Activated T-cell treated with anti-CD3 and anti-CD28 coated beads, Interleukin-2, amount 50 U/mL, for 4 hours (primary cell): ENCODE measurements around the gene UBXN10. TPM values are rescaled to one million over a fixed set of nuclear protein-coding genes. Genes with fewer than 3 reads are reported as not detected.

Experiments used
- ATAC-seq, 2 donors: fragments of 200-7000 bp; cut with Tn5 transposase; one replicate each; pipeline ENCODE4 v1.10.0; 2021
- DNase-seq: peaks from one replicate; pipeline ENCODE4 v3.0.0-alpha.2; 2020
- H3K27me3 Mint-ChIP-seq: one replicate; pipeline ENCODE4 v1.8.0; 2021; ENCODE audit warnings: low read depth, mixed read lengths
- H3K36me3 Mint-ChIP-seq: one replicate; pipeline ENCODE4 v1.8.0; 2022; ENCODE audit warnings: mixed read lengths; ENCODE audit not compliant: insufficient read depth
- H3K4me1 Mint-ChIP-seq: one replicate; pipeline ENCODE4 v1.8.0; 2021; ENCODE audit warnings: low read depth, mixed read lengths
- H3K4me3 Mint-ChIP-seq: one replicate; pipeline ENCODE4 v1.8.0; 2021; ENCODE audit warnings: mild to moderate bottlenecking, moderate library complexity, mixed read lengths
- H3K9me3 Mint-ChIP-seq: one replicate; pipeline ENCODE4 v1.8.0; 2021; ENCODE audit warnings: mixed read lengths
- total RNA-seq, 3 donors: library from RNA; stranded (reverse); gene quantifications; one replicate each; pipeline ENCODE4 v1.2.1, GENCODE V29; 2021

The UBXN10 gene
- total RNA-seq, 3 donors from 2014 or later = 0.18 to 0.50 (median 0.33) TPM

DNA sequence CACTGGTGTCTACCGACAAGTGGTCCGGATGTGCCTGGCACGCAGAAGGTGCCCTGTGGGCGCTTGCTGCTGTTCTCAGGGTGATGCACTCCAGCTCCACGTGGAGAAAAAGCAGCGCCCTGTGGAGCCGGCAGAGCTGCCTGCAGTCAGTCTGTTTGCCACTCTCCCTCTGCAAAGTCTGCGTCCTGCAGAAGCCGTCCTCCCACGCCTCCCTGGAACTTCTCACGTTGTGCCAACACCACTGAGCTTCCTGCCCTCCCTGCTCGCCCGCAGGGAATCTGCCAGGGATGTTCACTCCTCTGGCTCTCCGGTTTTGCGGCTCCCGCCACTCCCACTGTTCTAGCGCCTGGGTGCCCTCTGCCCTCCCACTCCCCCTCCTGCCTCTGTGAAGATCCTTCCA, 19.8 kb upstream of the UBXN10 start:
- DNase-seq = no peak
- no peak for ATAC-seq
- Mint-ChIP-seq H3K27me3 (no peaks in the 10 kb centered on the region), H3K4me1 (no peaks in the 10 kb centered on the region), H3K36me3 (peaks cover 4% of the 10 kb centered on the region), H3K9me3 (peaks cover 25% of the 10 kb centered on the region), H3K4me3 (no peak overlapping the region)

DNA sequence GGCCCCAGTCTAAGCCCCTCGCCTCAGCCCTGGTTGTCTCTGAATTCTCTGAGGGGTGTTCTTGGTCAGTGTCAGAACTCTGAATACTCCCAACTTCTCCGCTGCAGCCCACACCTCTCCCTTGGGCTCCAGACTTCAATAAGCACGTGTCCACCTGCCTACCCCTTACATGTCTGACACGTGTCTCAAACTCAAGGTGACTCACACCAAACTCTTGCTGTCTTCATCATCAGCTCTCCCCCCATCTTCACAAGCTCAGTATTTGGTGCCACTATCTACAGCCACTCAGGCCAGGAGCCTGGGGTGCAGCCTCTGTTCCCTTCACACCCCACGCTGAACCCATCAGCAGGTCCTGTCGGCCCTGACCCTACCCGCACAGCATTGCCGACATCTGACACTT, 18.8 kb upstream of the UBXN10 start:
- no peak overlapping the region for H3K4me3 Mint-ChIP-seq
- DNase-seq (no peak), ATAC-seq (no peak)
- peaks cover 4% of the 10 kb centered on the region for H3K36me3 Mint-ChIP-seq
- peaks cover 17% of the 10 kb centered on the region for H3K9me3 Mint-ChIP-seq
- no peaks in the 10 kb centered on the region for H3K27me3 Mint-ChIP-seq
- H3K4me1 Mint-ChIP-seq = peaks cover 6% of the 10 kb centered on the region

- ATAC-seq (no peak), DNase-seq (no peak)
- H3K4me1 Mint-ChIP-seq = peaks cover 10% of the 10 kb centered on the region
Measured at GRCh38 chr1:20168564-20169491, 17.1 kb upstream of the UBXN10 start.

DNA sequence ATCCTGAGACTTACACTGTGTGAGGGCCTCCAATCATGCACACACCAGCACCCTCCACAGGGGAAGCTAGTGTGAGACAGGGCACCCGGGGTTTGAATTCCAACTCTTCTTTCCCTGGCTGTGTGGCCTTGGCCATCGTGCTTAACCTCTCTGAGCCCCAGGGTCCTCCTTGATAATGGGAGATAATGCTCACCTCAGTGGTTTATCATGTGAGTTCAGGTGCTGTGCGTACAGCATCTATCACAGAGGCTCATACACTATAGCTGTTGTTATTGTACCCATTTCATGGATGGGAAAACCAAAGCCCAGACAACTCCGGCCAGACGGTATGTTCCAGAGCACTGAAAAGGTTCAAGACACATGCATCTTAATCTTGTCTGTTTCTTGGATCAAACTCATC, 16.0 kb upstream of the UBXN10 start:
- H3K4me3 Mint-ChIP-seq = no peak overlapping the region
- H3K36me3 Mint-ChIP-seq = peaks cover 4% of the 10 kb centered on the region
- DNase-seq = no peak
- H3K4me1 Mint-ChIP-seq = peaks cover 14% of the 10 kb centered on the region
- H3K27me3 Mint-ChIP-seq = no peaks in the 10 kb centered on the region
- ATAC-seq = no peak
- H3K9me3 Mint-ChIP-seq = peaks cover 5% of the 10 kb centered on the region

More at GRCh38 chr1:20168564-20169491, 17.1 kb upstream of the UBXN10 start:
- no peaks in the 10 kb centered on the region for H3K27me3 Mint-ChIP-seq
- H3K4me3 Mint-ChIP-seq = no peak overlapping the region
- H3K36me3 Mint-ChIP-seq = peaks cover 4% of the 10 kb centered on the region
- peaks cover 10% of the 10 kb centered on the region for H3K9me3 Mint-ChIP-seq

GRCh38 chr1:20172033-20172590, 13.8 kb upstream of the UBXN10 start:
- ATAC-seq = no peak
- Mint-ChIP-seq H3K9me3 (no peaks in the 10 kb centered on the region), H3K36me3 (no peaks in the 10 kb centered on the region), H3K27me3 (no peaks in the 10 kb centered on the region), H3K4me1 (peaks cover 19% of the 10 kb centered on the region), H3K4me3 (no peak overlapping the region)
- DNase-seq = no peak

GRCh38 chr1:20174937-20175666, 10.8 kb upstream of the UBXN10 start:
- peaks cover 19% of the 10 kb centered on the region for H3K4me1 Mint-ChIP-seq
- H3K9me3 Mint-ChIP-seq = peaks cover 4% of the 10 kb centered on the region
- H3K36me3 Mint-ChIP-seq = no peaks in the 10 kb centered on the region
- DNase-seq = no peak
- ATAC-seq = peak in 1 of 2 donors; percentile 44
- H3K27me3 Mint-ChIP-seq = no peaks in the 10 kb centered on the region
- no peak overlapping the region for H3K4me3 Mint-ChIP-seq

- ATAC-seq (no peak), DNase-seq (no peak)
- Mint-ChIP-seq H3K36me3 (no peaks in the 10 kb centered on the region), H3K9me3 (peaks cover 5% of the 10 kb centered on the region), H3K27me3 (peaks cover 3% of the 10 kb centered on the region), H3K4me3 (no peak overlapping the region), H3K4me1 (peaks cover 13% of the 10 kb centered on the region)
Measured at GRCh38 chr1:20178634-20179370, 7.1 kb upstream of the UBXN10 start.

DNA sequence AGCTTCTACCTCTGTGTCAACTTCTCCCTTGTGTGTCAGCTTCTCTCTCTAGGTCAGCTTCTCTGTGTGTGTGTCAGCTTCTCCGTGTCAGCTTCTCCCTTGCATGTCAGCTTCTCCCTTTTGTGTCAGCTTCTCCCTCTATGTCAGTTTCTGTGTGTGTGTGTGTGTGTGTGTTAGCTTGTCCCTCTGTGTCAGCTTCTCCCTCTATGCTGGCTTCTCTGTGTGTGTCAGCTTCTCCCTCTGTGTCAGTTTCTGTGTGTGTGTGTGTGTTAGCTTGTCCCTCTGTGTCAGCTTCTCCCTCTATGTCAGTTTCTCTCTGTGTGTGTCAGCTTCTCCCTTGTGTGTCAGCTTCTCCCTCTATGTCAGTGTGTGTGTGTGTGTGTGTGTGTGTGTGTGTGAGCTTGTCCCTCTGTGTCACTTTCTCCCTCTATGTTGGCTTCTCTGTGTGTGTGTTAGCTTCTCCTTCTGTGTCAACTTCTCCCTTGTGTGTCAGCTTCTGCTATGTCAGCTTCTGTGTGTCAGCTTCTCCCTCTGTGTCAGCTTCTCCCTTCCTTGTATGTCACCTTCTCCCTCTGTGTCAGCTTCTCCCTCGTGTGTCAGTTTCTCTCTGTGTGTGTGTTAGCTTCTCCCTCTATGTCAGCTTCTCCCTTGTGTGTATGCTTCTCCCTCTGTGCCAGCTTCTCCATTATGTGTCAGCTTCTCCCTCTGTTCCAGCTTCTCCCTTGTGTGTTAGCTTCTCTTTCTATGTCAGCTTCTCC, 6.3 kb upstream of the UBXN10 start:
- Mint-ChIP-seq H3K9me3 (peaks cover 5% of the 10 kb centered on the region), H3K4me1 (peaks cover 19% of the 10 kb centered on the region), H3K36me3 (no peaks in the 10 kb centered on the region), H3K27me3 (peaks cover 5% of the 10 kb centered on the region), H3K4me3 (no peak overlapping the region)
- DNase-seq = no peak
- no peak for ATAC-seq

DNA sequence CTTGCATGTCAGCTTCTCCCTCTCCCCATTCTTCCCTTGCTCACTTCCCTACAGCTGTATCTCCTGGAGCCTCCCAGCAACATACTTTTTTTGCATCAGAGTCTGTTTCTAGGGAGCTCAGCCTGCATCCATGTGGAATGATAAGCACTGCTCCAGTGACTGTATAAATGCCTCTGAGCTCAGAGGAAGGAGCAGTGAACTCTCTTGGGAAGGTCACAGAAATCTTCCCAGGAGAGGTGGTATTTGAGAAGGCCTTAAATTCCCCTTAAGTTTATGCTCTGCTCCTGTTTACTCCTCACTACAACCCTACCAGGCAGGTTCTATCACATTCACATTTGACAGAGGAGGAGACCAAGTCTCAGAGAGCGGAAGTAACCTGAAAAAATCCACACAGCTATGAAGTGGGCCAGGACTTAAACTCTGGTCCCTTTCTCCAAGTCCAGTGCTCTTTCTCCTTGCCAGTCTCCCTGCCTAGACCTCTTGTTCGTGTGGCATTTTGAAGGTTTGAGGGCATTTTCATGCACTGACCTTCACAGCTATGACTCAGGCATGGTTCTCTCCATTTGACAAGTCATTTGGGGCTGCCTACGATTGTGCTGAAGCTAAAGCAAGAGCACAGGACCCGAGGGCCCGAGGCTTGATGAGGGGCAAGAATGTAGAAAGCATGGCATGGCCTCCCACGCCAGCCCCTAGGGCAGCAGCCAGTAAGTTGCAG, 5.6 kb upstream of the UBXN10 start:
- Mint-ChIP-seq H3K27me3 (peaks cover 5% of the 10 kb centered on the region), H3K9me3 (peaks cover 5% of the 10 kb centered on the region), H3K36me3 (no peaks in the 10 kb centered on the region), H3K4me3 (no peak overlapping the region), H3K4me1 (peaks cover 19% of the 10 kb centered on the region)
- ATAC-seq = no peak
- no peak for DNase-seq

DNA sequence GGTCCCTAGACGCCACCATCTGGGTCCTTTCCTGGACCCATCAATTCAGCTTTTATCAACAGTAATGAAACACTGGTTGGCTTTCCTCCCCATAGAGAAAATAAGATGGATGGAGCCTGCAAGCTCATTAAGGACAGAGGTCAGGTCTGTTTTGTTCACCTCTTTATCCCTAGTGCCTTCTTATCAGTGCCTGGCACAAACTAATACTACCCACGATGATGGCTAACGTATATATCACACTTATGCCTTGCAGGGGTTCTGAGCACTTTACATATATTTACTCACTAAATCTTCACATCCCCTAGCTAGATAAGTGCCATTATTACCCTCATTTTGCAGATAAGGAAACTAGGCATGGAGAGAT, 5.1 kb upstream of the UBXN10 start:
- Mint-ChIP-seq H3K27me3 (peaks cover 5% of the 10 kb centered on the region), H3K36me3 (no peaks in the 10 kb centered on the region), H3K9me3 (peaks cover 5% of the 10 kb centered on the region), H3K4me1 (peaks cover 22% of the 10 kb centered on the region), H3K4me3 (no peak overlapping the region)
- DNase-seq = no peak
- ATAC-seq = no peak

DNA sequence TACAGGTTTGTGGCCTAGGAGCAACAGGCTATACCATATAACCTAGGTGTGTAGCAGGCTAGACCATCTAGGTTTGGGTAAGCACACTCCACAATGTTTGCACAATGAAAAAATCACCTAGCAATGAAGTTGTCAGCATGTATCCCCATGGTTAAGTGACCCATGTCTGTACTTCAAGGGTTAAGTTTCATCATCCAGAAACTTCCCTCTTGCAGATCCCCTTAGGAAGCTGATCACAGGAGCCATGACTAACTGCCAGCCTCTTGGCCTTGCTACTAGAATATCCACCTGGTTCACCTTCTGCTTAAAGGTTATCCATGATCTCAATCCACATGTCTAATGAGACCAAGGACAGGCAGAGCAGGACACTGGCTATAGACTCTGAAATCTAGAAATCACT, 3.5 kb upstream of the UBXN10 start:
- Mint-ChIP-seq H3K36me3 (no peaks in the 10 kb centered on the region), H3K9me3 (peaks cover 5% of the 10 kb centered on the region), H3K4me1 (peaks cover 34% of the 10 kb centered on the region), H3K27me3 (peaks cover 5% of the 10 kb centered on the region), H3K4me3 (no peak overlapping the region)
- ATAC-seq (no peak), DNase-seq (no peak)

DNA sequence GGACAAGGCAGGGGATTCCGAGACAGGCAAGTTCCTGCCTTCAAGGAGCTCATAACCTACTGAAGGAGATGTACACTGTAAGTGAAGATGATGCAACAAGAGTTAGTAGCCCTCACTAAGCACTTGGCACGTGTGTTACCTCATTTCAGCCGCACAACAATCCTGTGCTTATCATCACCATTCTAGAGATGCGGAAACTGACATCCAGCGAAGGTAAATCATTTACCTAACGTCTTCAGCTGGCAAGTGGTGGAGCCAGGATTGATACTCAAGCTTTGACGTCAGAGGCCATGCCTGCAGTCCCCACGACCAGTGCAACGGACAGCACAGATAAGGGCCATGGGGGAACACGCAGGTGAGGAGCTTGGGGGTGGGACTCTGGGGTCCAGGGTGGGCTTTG, 2.9 kb upstream of the UBXN10 start:
- Mint-ChIP-seq H3K36me3 (no peaks in the 10 kb centered on the region), H3K27me3 (peaks cover 5% of the 10 kb centered on the region), H3K9me3 (peaks cover 5% of the 10 kb centered on the region), H3K4me1 (peaks cover 40% of the 10 kb centered on the region), H3K4me3 (no peak overlapping the region)
- no peak for ATAC-seq
- DNase-seq = no peak

DNA sequence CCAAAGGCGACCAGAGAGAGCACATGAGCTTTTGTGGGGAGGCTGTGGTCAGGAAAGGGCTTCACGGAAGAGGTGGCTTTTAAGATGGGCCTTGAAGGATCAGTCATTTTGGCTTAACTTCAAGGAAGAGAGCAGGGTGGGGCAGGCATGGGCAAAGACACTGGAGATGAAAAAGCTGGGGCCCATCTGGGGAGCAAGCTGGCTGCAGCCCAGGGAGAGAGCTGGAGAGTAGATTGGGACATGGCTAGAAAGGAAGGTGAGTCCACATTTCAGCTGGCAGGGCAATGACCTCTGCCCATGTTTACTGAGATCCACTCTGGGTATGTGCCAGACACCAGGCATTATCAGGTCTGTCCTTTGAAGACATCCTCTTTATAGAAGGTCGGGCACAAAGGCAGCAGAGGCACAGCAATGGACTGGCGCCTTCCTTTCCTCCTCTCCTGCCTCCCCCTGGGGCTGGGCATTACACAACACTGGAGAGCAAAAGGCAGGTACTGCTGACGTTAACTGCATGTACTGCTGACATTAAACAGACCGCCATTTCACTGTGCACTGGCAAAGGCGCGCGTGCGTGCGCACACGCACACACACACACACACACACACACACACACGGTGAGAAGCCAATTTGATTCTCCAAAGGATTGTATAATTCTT, 2.2 kb upstream of the UBXN10 start:
- Mint-ChIP-seq H3K4me1 (peaks cover 47% of the 10 kb centered on the region), H3K27me3 (peaks cover 5% of the 10 kb centered on the region), H3K36me3 (no peaks in the 10 kb centered on the region), H3K4me3 (peak overlapping the region; percentile 55), H3K9me3 (peaks cover 5% of the 10 kb centered on the region)
- DNase-seq (no peak), ATAC-seq (no peak)
